Smooth muscle cell (in vitro differentiated cells): ENCODE data around the gene RNF145. TPM values are rescaled to one million over a fixed set of nuclear protein-coding genes. Genes with fewer than 3 reads are reported as not detected.
A peak's percentile ranks its signal among the peaks of the same experiment; 100 is the strongest.
"Not testable (repeated sequence)": the region's sequence is repeated elsewhere in the genome, so short reads cannot be mapped to it uniquely, and the experiment has no call there.

Experiments used
- DNase-seq: peaks from one replicate; lab custom pipeline; 2025; ENCODE audit not compliant: unreplicated experiment; lab: John Stamatoyannopoulos, UW
- H2AFZ ChIP-seq: fragments of 200-600 bp; sonication (generic); 2 replicates; pipeline ENCODE4 v1.6.0; 2016; ENCODE audit warnings: antibody characterized with exemption, low read depth, mild to moderate bottlenecking
- H3F3A ChIP-seq: fragments of 200-600 bp; sonication (generic); 2 replicates; pipeline ENCODE4 v1.6.0; 2017; ENCODE audit warnings: antibody characterized with exemption, low read depth
- H3K27ac ChIP-seq: fragments of 200-600 bp; sonication (generic); 2 replicates; pipeline ENCODE4 v1.5.1; 2016; ENCODE audit warnings: low read depth, mild to moderate bottlenecking
- H3K27me3 ChIP-seq: fragments of 200-600 bp; sonication (generic); 2 replicates; pipeline ENCODE4 v1.6.1; 2016; ENCODE audit warnings: low read depth, mild to moderate bottlenecking
- H3K36me3 ChIP-seq: fragments of 200-600 bp; sonication (generic); 2 replicates; pipeline ENCODE4 v1.5.1; 2016; ENCODE audit warnings: low read depth
- H3K4me1 ChIP-seq: fragments of 200-600 bp; sonication (generic); 2 replicates; pipeline ENCODE4 v1.5.1; 2016; ENCODE audit warnings: low read depth
- H3K4me2 ChIP-seq: fragments of 200-600 bp; sonication (generic); 2 replicates; pipeline ENCODE4 v1.6.0; 2016; ENCODE audit warnings: mild to moderate bottlenecking
- H3K4me3 ChIP-seq: fragments of 200-600 bp; sonication (generic); 2 replicates; pipeline ENCODE4 v1.5.1; 2016; ENCODE audit warnings: mild to moderate bottlenecking
- H3K79me2 ChIP-seq: fragments of 200-600 bp; sonication (generic); 2 replicates; pipeline ENCODE4 v1.6.0; 2016; ENCODE audit warnings: low read depth, mild to moderate bottlenecking
- H3K9ac ChIP-seq: fragments of 200-600 bp; sonication (generic); 2 replicates; pipeline ENCODE4 v1.6.0; 2016; ENCODE audit warnings: low read depth
- H3K9me3 ChIP-seq: fragments of 200-600 bp; sonication (generic); replicated peaks from 2 replicates; pipeline ENCODE4 v1.5.1; 2016; ENCODE audit warnings: low read depth
- H4K20me1 ChIP-seq: fragments of 200-600 bp; sonication (generic); 2 replicates; pipeline ENCODE4 v1.6.0; 2016; ENCODE audit warnings: low read depth
- CTCF ChIP-seq: fragments of 200-600 bp; sonication (generic); IDR thresholded peaks from 2 replicates; pipeline ENCODE4 v1.5.1; 2017; ENCODE audit warnings: borderline replicate concordance, mild to moderate bottlenecking, antibody characterized with exemption; ENCODE audit not compliant: insufficient read depth, poor library complexity, severe bottlenecking
- WGBS: methylation state at CpG from one replicate; pipeline ENCODE4 v1.1.7; 2016; ENCODE audit warnings: low lambda C conversion rate; 5-methylcytosine and 5-hydroxymethylcytosine counted together
- polyA plus RNA-seq: library from polyadenylated mRNA; unstranded; fragments of >200 nt; fragmentation: Nextera tagmentation; extraction: Ambion mirVana; gene quantifications from 2 replicates; pipeline ENCODE4 v1.2.1, GENCODE V29; 2016
- total RNA-seq: library from RNA; depleted of rRNA; stranded (reverse); fragments of >200 nt; gene quantifications from 2 replicates; pipeline ENCODE4 v1.2.3, GENCODE V29; 2014

The RNF145 gene
- total and polyA plus RNA-seq, 2 experiments from 2014 or later, result 24.3 to 74.3 TPM

GRCh38 chr5:159146839-159147238, 62.5 kb downstream of the RNF145 start:
- Histone ChIP-seq H3K9ac (no peak overlapping the region), H3K27ac (no peak overlapping the region), H3K4me2 (no peak overlapping the region), H3K9me3 (no peaks in the 10 kb centered on the region), H3K4me1 (no peaks in the 10 kb centered on the region), H3K79me2 (no peaks in the 10 kb centered on the region), H2AFZ (no peak overlapping the region), H3K36me3 (no peaks in the 10 kb centered on the region), H3F3A (no peaks in the 10 kb centered on the region), H4K20me1 (no peaks in the 10 kb centered on the region), H3K4me3 (no peak overlapping the region), H3K27me3 (no peaks in the 10 kb centered on the region)
- WGBS, result 46% methylated on average over 4 of the region's 4 CpGs
- DNase-seq, result no peak
- no peak for TF ChIP-seq CTCF

GRCh38 chr5:159145160-159145559, 64.2 kb downstream of the RNF145 start:
- WGBS, result 94% methylated on average over 1 of the region's 1 CpG
- not testable (repeated sequence) for H3K4me1 ChIP-seq, H3K4me2 ChIP-seq, H3F3A ChIP-seq, H2AFZ ChIP-seq, H3K79me2 ChIP-seq, H3K27ac ChIP-seq, H3K27me3 ChIP-seq, H3K9ac ChIP-seq, H4K20me1 ChIP-seq, DNase-seq, H3K36me3 ChIP-seq, H3K4me3 ChIP-seq, H3K9me3 ChIP-seq

GRCh38 chr5:159139802-159140201, 69.6 kb downstream of the RNF145 start:
- no peak for TF ChIP-seq CTCF
- Histone ChIP-seq H2AFZ (no peak overlapping the region), H4K20me1 (no peaks in the 10 kb centered on the region), H3F3A (no peaks in the 10 kb centered on the region), H3K79me2 (no peaks in the 10 kb centered on the region), H3K27me3 (no peaks in the 10 kb centered on the region), H3K4me3 (no peak overlapping the region), H3K27ac (no peak overlapping the region), H3K4me2 (no peak overlapping the region), H3K9me3 (no peaks in the 10 kb centered on the region), H3K9ac (no peak overlapping the region), H3K4me1 (no peaks in the 10 kb centered on the region), H3K36me3 (no peaks in the 10 kb centered on the region)
- WGBS, result 73% methylated on average over 7 of the region's 7 CpGs
- no peak for DNase-seq

- TF ChIP-seq CTCF, result no peak
- no peaks in the 10 kb centered on the region for H3K79me2 ChIP-seq
- H4K20me1 ChIP-seq, result no peaks in the 10 kb centered on the region
- no peak for DNase-seq
- H3K27me3 ChIP-seq, result peaks cover 8% of the 10 kb centered on the region
- WGBS, result 42% methylated on average over 9 of the region's 9 CpGs
- peak overlapping the region; percentile 54 for H2AFZ ChIP-seq
- peak overlapping the region; percentile 71 for H3K4me2 ChIP-seq
- no peaks in the 10 kb centered on the region for H3K36me3 ChIP-seq
- no peaks in the 10 kb centered on the region for H3K9me3 ChIP-seq
- H3K27ac ChIP-seq, result no peak overlapping the region
- H3K4me3 ChIP-seq, result no peak overlapping the region
- no peaks in the 10 kb centered on the region for H3F3A ChIP-seq
- H3K4me1 ChIP-seq, result no peaks in the 10 kb centered on the region
- H3K9ac ChIP-seq, result no peak overlapping the region
Measured at GRCh38 chr5:159135896-159136531, 73.3 kb downstream of the RNF145 start.
